Measurements from ENCODE around the gene PODXL.

The PODXL gene

GRCh38 chr7:131563918-131564317 lies 7.5 kb upstream of the PODXL start:
- no peak for DNase-seq

GRCh38 chr7:131562941-131563340 lies 6.5 kb upstream of the PODXL start:
- DNase-seq: no peak

GRCh38 chr7:131560061-131560460 lies 3.6 kb upstream of the PODXL start:
- DNase-seq: no peak

GRCh38 chr7:131557652-131558385 lies 1.4 kb upstream of the PODXL start:
- no peak for DNase-seq

GRCh38 chr7:131556909-131557651 lies 652 bp upstream of the PODXL start:
- peak; percentile 27 for DNase-seq

GRCh38 chr7:131555552-131556052 lies 826 bp downstream of the PODXL start:
- DNase-seq: peak; percentile 29

- no peak for DNase-seq
These were observed 1.4 kb downstream of the PODXL start for GRCh38 chr7:131554880-131555516.

- DNase-seq: no peak
These were observed 2.5 kb downstream of the PODXL start for GRCh38 chr7:131553931-131554330.

GRCh38 chr7:131552053-131552452 lies 4.4 kb downstream of the PODXL start:
- no peak for DNase-seq

GRCh38 chr7:131550846-131551245 lies 5.6 kb downstream of the PODXL start:
- DNase-seq: no peak

- DNase-seq: no peak
These were observed 8.1 kb downstream of the PODXL start for GRCh38 chr7:131548371-131548770.

GRCh38 chr7:131547589-131547988 lies 8.8 kb downstream of the PODXL start:
- DNase-seq: no peak

- DNase-seq: peak; percentile 17
These were observed 9.8 kb downstream of the PODXL start for GRCh38 chr7:131546583-131547141.

GRCh38 chr7:131546126-131546525 lies 10.3 kb downstream of the PODXL start:
- DNase-seq: no peak

GRCh38 chr7:131544449-131545301 lies 11.8 kb downstream of the PODXL start:
- DNase-seq: peak; percentile 23

GRCh38 chr7:131544021-131544420 lies 12.4 kb downstream of the PODXL start:
- DNase-seq: no peak

GRCh38 chr7:131543298-131543697 lies 13.1 kb downstream of the PODXL start:
- DNase-seq: no peak

- no peak for DNase-seq
These were observed 15.8 kb downstream of the PODXL start for GRCh38 chr7:131540491-131541162.

GRCh38 chr7:131538813-131539179 lies 17.6 kb downstream of the PODXL start:
- no peak for DNase-seq

- DNase-seq: no peak
These were observed 18.2 kb downstream of the PODXL start for GRCh38 chr7:131538071-131538812.

GRCh38 chr7:131537571-131537978 lies 18.9 kb downstream of the PODXL start:
- peak; percentile 33 for DNase-seq
